ENCODE measurements around the gene CAV1. TPM values are rescaled to one million over a fixed set of nuclear protein-coding genes. Genes with fewer than 3 reads are reported as not detected.

Gene CAV1
- total RNA-seq, 3 donors from 2014 or later (not counting 1 experiment from before 2014, with no cell fraction given), result not detected

- Mint-ChIP-seq H3K4me1 (no peaks in the 10 kb centered on the region), H3K27ac (no peak overlapping the region), H3K4me3 (no peak overlapping the region), H3K27me3 (ENCODE audit: low read depth in 2 of 2) (peaks cover 23 to 34% of the 10 kb centered on the region in 2 donors), H3K36me3 (no peaks in the 10 kb centered on the region), H3K9me3 (peaks cover 2 to 5% of the 10 kb centered on the region in 2 donors)
- Histone ChIP-seq H3K27me3 (ENCODE audit: control insufficient read depth, insufficient read depth, low read length) (peaks cover 3% of the 10 kb centered on the region), H3K9me3 (ENCODE audit: control insufficient read depth, insufficient read depth, low read length) (no peaks in the 10 kb centered on the region), H3K4me1 (ENCODE audit: control insufficient read depth, insufficient read depth, low read length) (no peaks in the 10 kb centered on the region), H3K27ac (ENCODE audit: low read length) (no peak overlapping the region), H3K4me3 (ENCODE audit: low read length) (no peak overlapping the region), H3K36me3 (ENCODE audit: control insufficient read depth, insufficient read depth, low read length) (no peaks in the 10 kb centered on the region)
- ATAC-seq (no peak), DNase-seq (no peak)
- intact Hi-C loops (cut with micrococcal nuclease), result no loop called here
- TF ChIP-seq, protein P1, sequence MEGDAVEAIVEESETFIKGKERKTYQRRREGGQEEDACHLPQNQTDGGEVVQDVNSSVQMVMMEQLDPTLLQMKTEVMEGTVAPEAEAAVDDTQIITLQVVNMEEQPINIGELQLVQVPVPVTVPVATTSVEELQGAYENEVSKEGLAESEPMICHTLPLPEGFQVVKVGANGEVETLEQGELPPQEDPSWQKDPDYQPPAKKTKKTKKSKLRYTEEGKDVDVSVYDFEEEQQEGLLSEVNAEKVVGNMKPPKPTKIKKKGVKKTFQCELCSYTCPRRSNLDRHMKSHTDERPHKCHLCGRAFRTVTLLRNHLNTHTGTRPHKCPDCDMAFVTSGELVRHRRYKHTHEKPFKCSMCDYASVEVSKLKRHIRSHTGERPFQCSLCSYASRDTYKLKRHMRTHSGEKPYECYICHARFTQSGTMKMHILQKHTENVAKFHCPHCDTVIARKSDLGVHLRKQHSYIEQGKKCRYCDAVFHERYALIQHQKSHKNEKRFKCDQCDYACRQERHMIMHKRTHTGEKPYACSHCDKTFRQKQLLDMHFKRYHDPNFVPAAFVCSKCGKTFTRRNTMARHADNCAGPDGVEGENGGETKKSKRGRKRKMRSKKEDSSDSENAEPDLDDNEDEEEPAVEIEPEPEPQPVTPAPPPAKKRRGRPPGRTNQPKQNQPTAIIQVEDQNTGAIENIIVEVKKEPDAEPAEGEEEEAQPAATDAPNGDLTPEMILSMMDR (IDR thresholded peaks at IDR 0.05), result no peak
- no CpG with 5 or more reads among the region's 1 CpG for WGBS (ENCODE audit: insufficient coverage)
Observed at GRCh38 chr7:116565981-116566380, 41.1 kb downstream of the CAV1 start.

- no peak for DNase-seq
- intact Hi-C loops (cut with micrococcal nuclease), result no loop called here
- Mint-ChIP-seq H3K4me3 (no peak overlapping the region), H3K9me3 (peaks cover 2 to 5% of the 10 kb centered on the region in 2 donors), H3K4me1 (no peaks in the 10 kb centered on the region), H3K27ac (no peak overlapping the region), H3K27me3 (ENCODE audit: low read depth in 2 of 2) (peaks cover 24 to 33% of the 10 kb centered on the region in 2 donors), H3K36me3 (no peaks in the 10 kb centered on the region)
- Histone ChIP-seq H3K36me3 (ENCODE audit: control insufficient read depth, insufficient read depth, low read length) (no peaks in the 10 kb centered on the region), H3K27ac (ENCODE audit: low read length) (no peak overlapping the region), H3K9me3 (ENCODE audit: control insufficient read depth, insufficient read depth, low read length) (no peaks in the 10 kb centered on the region), H3K4me1 (ENCODE audit: control insufficient read depth, insufficient read depth, low read length) (no peaks in the 10 kb centered on the region), H3K27me3 (ENCODE audit: control insufficient read depth, insufficient read depth, low read length) (peaks cover 3% of the 10 kb centered on the region), H3K4me3 (ENCODE audit: low read length) (no peak overlapping the region)
- no peak for ATAC-seq
- TF ChIP-seq, protein P1 (IDR thresholded peaks at IDR 0.05), result no peak
Observed at GRCh38 chr7:116566666-116567065, 41.8 kb downstream of the CAV1 start.

GRCh38 chr7:116569737-116570136, 44.9 kb downstream of the CAV1 start:
- Mint-ChIP-seq H3K4me3 (no peak overlapping the region), H3K27ac (no peak overlapping the region), H3K4me1 (no peaks in the 10 kb centered on the region), H3K36me3 (no peaks in the 10 kb centered on the region), H3K9me3 (no peaks in the 10 kb centered on the region), H3K27me3 (ENCODE audit: low read depth in 2 of 2) (peaks cover 19 to 21% of the 10 kb centered on the region in 2 donors)
- H3K36me3 ChIP-seq (ENCODE audit: control insufficient read depth, insufficient read depth, low read length), result no peaks in the 10 kb centered on the region
- ATAC-seq, result no peak
- DNase-seq, result no peak
- H3K27me3 ChIP-seq (ENCODE audit: control insufficient read depth, insufficient read depth, low read length), result no peaks in the 10 kb centered on the region
- no peaks in the 10 kb centered on the region for H3K4me1 ChIP-seq (ENCODE audit: control insufficient read depth, insufficient read depth, low read length)
- intact Hi-C loops (cut with micrococcal nuclease), result no loop called here
- WGBS (ENCODE audit: insufficient coverage), result 81% methylated on average over 3 of the region's 3 CpGs
- H3K9me3 ChIP-seq (ENCODE audit: control insufficient read depth, insufficient read depth, low read length), result no peaks in the 10 kb centered on the region
- H3K27ac ChIP-seq (ENCODE audit: low read length), result no peak overlapping the region
- no peak overlapping the region for H3K4me3 ChIP-seq (ENCODE audit: low read length)
- TF ChIP-seq, protein P1 (IDR thresholded peaks at IDR 0.05), result no peak

DNA sequence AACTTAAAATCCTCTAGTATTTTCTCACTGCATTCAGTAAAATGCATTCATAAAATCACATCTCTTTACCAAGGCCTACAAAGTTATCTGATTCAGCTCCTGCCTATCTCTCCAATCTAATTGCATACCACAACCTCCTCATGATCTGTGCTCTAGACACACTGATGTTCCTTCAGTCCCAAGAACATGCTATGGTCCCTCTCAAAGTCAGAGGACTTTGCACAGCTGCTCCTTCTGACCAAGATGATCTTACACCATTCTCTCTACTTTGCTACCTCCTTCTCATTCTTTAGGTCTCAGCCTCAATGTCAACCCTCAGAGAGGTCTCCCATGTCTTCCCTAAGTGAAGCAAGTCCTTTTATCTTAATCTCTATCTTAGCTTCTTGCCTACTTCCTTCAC, 45.5 kb downstream of the CAV1 start:
- no peaks in the 10 kb centered on the region for H3K27me3 ChIP-seq (ENCODE audit: control insufficient read depth, insufficient read depth, low read length)
- no peaks in the 10 kb centered on the region for H3K9me3 ChIP-seq (ENCODE audit: control insufficient read depth, insufficient read depth, low read length)
- no peak overlapping the region for H3K4me3 ChIP-seq (ENCODE audit: low read length)
- intact Hi-C loops (cut with micrococcal nuclease), result no loop called here
- Mint-ChIP-seq H3K4me1 (no peaks in the 10 kb centered on the region), H3K27ac (no peak overlapping the region), H3K4me3 (no peak overlapping the region), H3K9me3 (no peaks in the 10 kb centered on the region), H3K36me3 (no peaks in the 10 kb centered on the region), H3K27me3 (ENCODE audit: low read depth in 2 of 2) (peaks cover 16 to 19% of the 10 kb centered on the region in 2 donors)
- ATAC-seq (no peak), DNase-seq (no peak)
- no peak overlapping the region for H3K27ac ChIP-seq (ENCODE audit: low read length)
- no peaks in the 10 kb centered on the region for H3K4me1 ChIP-seq (ENCODE audit: control insufficient read depth, insufficient read depth, low read length)
- H3K36me3 ChIP-seq (ENCODE audit: control insufficient read depth, insufficient read depth, low read length), result no peaks in the 10 kb centered on the region
- TF ChIP-seq, protein P1 (IDR thresholded peaks at IDR 0.05), result no peak

All from natural killer cell (primary cell).